Panc1 (cell line): ENCODE measurements around the gene ARL17B. TPM values are rescaled to one million over a fixed set of nuclear protein-coding genes. Genes with fewer than 3 reads are reported as not detected.
"Not testable (repeated sequence)": the region's sequence is repeated elsewhere in the genome, so short reads cannot be mapped to it uniquely, and the experiment has no call there.

ENCODE experiments used
- ATAC-seq: fragments of 200-7000 bp; cut with Tn5 transposase; 2 replicates; pipeline ENCODE4 v1.9.1; 2020; ENCODE audit warnings: mild to moderate bottlenecking, moderate library complexity
- Bru-seq: library from RNA; stranded (reverse); fragments of 400-500 nt; gene quantifications from one replicate; lab custom pipeline; 2021; lab: Mats Ljungman, UMichigan
- BruChase-seq, 2 experiments: library from RNA; stranded (reverse); fragments of 400-500 nt; gene quantifications; one replicate each; lab custom pipeline; 2021; lab: Mats Ljungman, UMichigan
- BruUV-seq: library from RNA; stranded (reverse); fragments of 400-500 nt; replicated peaks from 2 replicates; lab custom pipeline; 2021; lab: Mats Ljungman, UMichigan
- CTCF ChIA-PET: fragments of 300-600 bp; sonication (Branson Sonifier 250); formaldehyde crosslinking; loops from one replicate; lab custom pipeline; 2022; ENCODE audit warnings: antibody characterized with exemption; lab: Charles Lee
- POLR2A ChIA-PET: fragments of 300-600 bp; sonication (Branson Sonifier 250); formaldehyde crosslinking; loops from one replicate; lab custom pipeline; 2022; ENCODE audit warnings: antibody characterized with exemption; lab: Charles Lee
- DNase-seq: peaks from one replicate; pipeline ENCODE4 v3.0.0-alpha.2; 2010; ENCODE audit warnings: low read depth, low spot score
- H3K27ac ChIP-seq: 2 replicates; pipeline ENCODE4 v1.5.1; 2011; ENCODE audit warnings: mild to moderate bottlenecking, low read length, inconsistent platforms
- H3K27me3 ChIP-seq: fragments of 200-500 bp; sonication (Bioruptor generic); 2 replicates; pipeline ENCODE4 v1.6.0; 2014; ENCODE audit warnings: low read length, inconsistent platforms; ENCODE audit not compliant: control insufficient read depth, insufficient read depth
- H3K36me3 ChIP-seq: fragments of 200-500 bp; sonication (Bioruptor generic); 2 replicates; pipeline ENCODE4 v1.5.1; 2014; ENCODE audit warnings: inconsistent platforms, mild to moderate bottlenecking, low read length, moderate library complexity; ENCODE audit not compliant: control insufficient read depth, insufficient read depth
- H3K4me1 ChIP-seq: 2 replicates; pipeline ENCODE4 v1.5.1; 2011; ENCODE audit warnings: inconsistent platforms, mild to moderate bottlenecking, low read length, moderate library complexity; ENCODE audit not compliant: control insufficient read depth, insufficient read depth
- H3K4me3 ChIP-seq, 2 experiments: 2 replicates each; pipeline ENCODE4 v1.5.1; 2011 to 2012; ENCODE audit warnings: low read depth in 2 of 2, low read length in 2 of 2, mild to moderate bottlenecking in 2 of 2, inconsistent platforms in 1 of 2, moderate library complexity in 1 of 2
- H3K9me3 ChIP-seq: fragments of 200-500 bp; sonication (Bioruptor generic); 2 replicates; pipeline ENCODE4 v1.5.1; 2014; ENCODE audit warnings: low read depth, mild to moderate bottlenecking, inconsistent platforms, low read length, moderate library complexity; ENCODE audit not compliant: control insufficient read depth, insufficient read depth
- in situ Hi-C: cut with HindIII; loops from 2 replicates; pipeline ENCODE4 v1.10.0; 2016; ENCODE audit warnings: low sequenced_read_pairs, low pct_unique_long_range_greater_than_20kb
- intact Hi-C: fragments of 100-400 bp; cut with micrococcal nuclease; formaldehyde crosslinking; loops from one replicate; pipeline ENCODE4 v1.10.0; 2022; ENCODE audit not compliant: unreplicated experiment
- long read RNA-seq: library from polyadenylated mRNA; unstranded; transcript quantifications from one replicate; pipeline ENCODE4 v2.0.0, GENCODE V29; 2021; ENCODE audit not compliant: unreplicated experiment
- polyA plus RNA-seq: library from polyadenylated mRNA; unstranded; fragments of >200 nt; gene quantifications from one replicate; pipeline ENCODE4 v1.2.1, GENCODE V29; 2012; ENCODE audit warnings: missing spikeins; ENCODE audit not compliant: insufficient read length
- total RNA-seq: library from RNA; stranded (reverse); gene quantifications from one replicate; pipeline ENCODE4 v1.2.1, GENCODE V29; 2021; ENCODE audit not compliant: unreplicated experiment

ARL17B gene
- total RNA-seq (12.7 TPM), Bru-seq, nascent RNA (percentile 67 among the genes with signal in this experiment), BruChase-seq, experiment 1, labeled RNA remaining after a 2-hour chase (percentile 73 among the genes with signal in this experiment), BruChase-seq, experiment 2, labeled RNA remaining after a 6-hour chase (percentile 72 among the genes with signal in this experiment)
- polyA plus RNA-seq: 4.7 TPM
- long read RNA-seq, partial matches to known transcripts: 0 of 14 reads
- long read RNA-seq, other reads (novel, unspliced or antisense): 14 of 14 reads

GRCh38 chr17:46361755-46362154, at the start of gene ARL17B:
Gene ARL17B, minus strand, starts transcription at chr17:46361766. Its CDS starts 3,369 bp downstream, at chr17:46358397.
- H3K4me1 ChIP-seq, DNase-seq, H3K36me3 ChIP-seq, H3K9me3 ChIP-seq, CTCF ChIA-PET, in situ Hi-C loops, H3K27me3 ChIP-seq, intact Hi-C loops, POLR2A ChIA-PET, H3K27ac ChIP-seq: not testable (repeated sequence)
- H3K4me3 ChIP-seq: peak within 1 kb of the TSS in 1 of 2 experiments; percentile 21; a peak in 1 of 4 replicates
- TSS peak; percentile 86 for BruUV-seq
- ATAC-seq: peak; percentile 100

- H3K36me3 ChIP-seq, H3K27me3 ChIP-seq, POLR2A ChIA-PET, BruUV-seq, H3K27ac ChIP-seq, CTCF ChIA-PET, DNase-seq, H3K4me1 ChIP-seq, H3K4me3 ChIP-seq, H3K9me3 ChIP-seq, in situ Hi-C loops, ATAC-seq, intact Hi-C loops: not testable (repeated sequence)
These were observed 48.3 kb upstream of the ARL17B start for GRCh38 chr17:46409864-46410263.

- CTCF ChIA-PET, BruUV-seq, H3K4me3 ChIP-seq, H3K9me3 ChIP-seq, POLR2A ChIA-PET, H3K36me3 ChIP-seq, H3K27ac ChIP-seq, DNase-seq, intact Hi-C loops, in situ Hi-C loops, H3K4me1 ChIP-seq, H3K27me3 ChIP-seq, ATAC-seq: not testable (repeated sequence)
These were observed 45.6 kb upstream of the ARL17B start for GRCh38 chr17:46407155-46407554.

GRCh38 chr17:46401033-46401787, 39.6 kb upstream of the ARL17B start:
- BruUV-seq: TSS peak; percentile 84
- DNase-seq, H3K36me3 ChIP-seq, intact Hi-C loops, H3K4me3 ChIP-seq, CTCF ChIA-PET, H3K27me3 ChIP-seq, in situ Hi-C loops, H3K4me1 ChIP-seq, H3K27ac ChIP-seq, POLR2A ChIA-PET, H3K9me3 ChIP-seq: not testable (repeated sequence)
- peak; percentile 51; the same call in 1 of the 2 replicates for ATAC-seq

GRCh38 chr17:46400543-46400942, 39.0 kb upstream of the ARL17B start:
- BruUV-seq, H3K4me1 ChIP-seq, intact Hi-C loops, in situ Hi-C loops, H3K27me3 ChIP-seq, H3K4me3 ChIP-seq, POLR2A ChIA-PET, H3K9me3 ChIP-seq, H3K27ac ChIP-seq, CTCF ChIA-PET, H3K36me3 ChIP-seq, DNase-seq: not testable (repeated sequence)
- peak; percentile 34; the same call in 1 of the 2 replicates for ATAC-seq

GRCh38 chr17:46399993-46400392, 38.4 kb upstream of the ARL17B start:
- BruUV-seq, CTCF ChIA-PET, H3K4me1 ChIP-seq, H3K27ac ChIP-seq, in situ Hi-C loops, intact Hi-C loops, H3K9me3 ChIP-seq, ATAC-seq, H3K4me3 ChIP-seq, H3K27me3 ChIP-seq, DNase-seq, POLR2A ChIA-PET, H3K36me3 ChIP-seq: not testable (repeated sequence)

GRCh38 chr17:46396292-46396691, 34.7 kb upstream of the ARL17B start:
- H3K4me3 ChIP-seq, CTCF ChIA-PET, H3K4me1 ChIP-seq, ATAC-seq, H3K27me3 ChIP-seq, H3K27ac ChIP-seq, POLR2A ChIA-PET, H3K36me3 ChIP-seq, DNase-seq, BruUV-seq, intact Hi-C loops, H3K9me3 ChIP-seq, in situ Hi-C loops: not testable (repeated sequence)
